ENCODE data around the gene EBF4. TPM values are rescaled to one million over a fixed set of nuclear protein-coding genes. Genes with fewer than 3 reads are reported as not detected.

Gene EBF4
- total RNA-seq, 4 donors from 2014 or later = 0.36 to 1.5 (median 1.1) TPM; not detected in 1

GRCh38 chr20:2709205-2709981 is 16.8 kb downstream of the EBF4 start:
- TF ChIP-seq CTCF (IDR thresholded peaks at IDR 0.05 in 4 of 5, conservative IDR thresholded peaks at IDR 0.05 in 1 of 5) (no peak), POLR2A (IDR thresholded peaks at IDR 0.05) (no peak)
- DNase-seq = no peak

GRCh38 chr20:2713285-2713684 is 20.7 kb downstream of the EBF4 start:
- no peak for TF ChIP-seq POLR2A (IDR thresholded peaks at IDR 0.05)
- no peak for TF ChIP-seq CTCF (IDR thresholded peaks at IDR 0.05 in 4 of 5, conservative IDR thresholded peaks at IDR 0.05 in 1 of 5)
- ATAC-seq (no peak), DNase-seq (no peak)
- intact Hi-C loops (cut with DNase I; ENCODE audit: low total_unique reads) (no loop called here), in situ Hi-C loops (cut with MboI; ENCODE audit: low sequenced_read_pairs in 4 of 4) (loop anchor here in 1 of 4 donors (25.0 kb wide), 1 partner anchor 299 kb away; no protein-coding TSS in a partner anchor)
- Histone ChIP-seq H3K4me1 (no peaks in the 10 kb centered on the region), H3K4me3 (no peak overlapping the region), H3K27me3 (peaks cover 0 to 3% (median 0%) of the 10 kb centered on the region in 3 donors), H3K9me3 (peaks cover 0 to 7% (median 0%) of the 10 kb centered on the region in 3 donors), H3K27ac (no peak overlapping the region), H3K36me3 (no peaks in the 10 kb centered on the region)

More at GRCh38 chr20:2709205-2709981, 16.8 kb downstream of the EBF4 start:
- no peak overlapping the region for H3K4me3 ChIP-seq
- no peaks in the 10 kb centered on the region for H3K36me3 ChIP-seq
- no peaks in the 10 kb centered on the region for H3K27me3 ChIP-seq
- H3K4me1 ChIP-seq = no peaks in the 10 kb centered on the region
- H3K27ac ChIP-seq = no peak overlapping the region
- in situ Hi-C loops (cut with MboI; ENCODE audit: low sequenced_read_pairs in 4 of 4) (loop anchor here in 1 of 4 donors (25.0 kb wide), 1 partner anchor 303 kb away; no protein-coding TSS in a partner anchor), intact Hi-C loops (cut with DNase I; ENCODE audit: low total_unique reads) (no loop called here)
- no peaks in the 10 kb centered on the region for H3K9me3 ChIP-seq
- ATAC-seq = no peak

GRCh38 chr20:2729251-2729713 is 36.7 kb downstream of the EBF4 start:
- intact Hi-C loops (cut with DNase I; ENCODE audit: low total_unique reads) (no loop called here), in situ Hi-C loops (cut with MboI; ENCODE audit: low sequenced_read_pairs in 4 of 4) (no loop called here)
- DNase-seq (no peak), ATAC-seq (no peak)
- TF ChIP-seq POLR2A (IDR thresholded peaks at IDR 0.05) (no peak), CTCF (IDR thresholded peaks at IDR 0.05 in 4 of 5, conservative IDR thresholded peaks at IDR 0.05 in 1 of 5) (no peak)
- Histone ChIP-seq H3K27me3 (no peaks in the 10 kb centered on the region), H3K4me3 (no peak overlapping the region), H3K27ac (no peak overlapping the region), H3K36me3 (no peaks in the 10 kb centered on the region), H3K9me3 (no peaks in the 10 kb centered on the region), H3K4me1 (no peaks in the 10 kb centered on the region)

GRCh38 chr20:2729791-2730190 is 37.2 kb downstream of the EBF4 start:
- Histone ChIP-seq H3K27me3 (no peaks in the 10 kb centered on the region), H3K27ac (no peak overlapping the region)

More at GRCh38 chr20:2729791-2730190, 37.2 kb downstream of the EBF4 start:
- H3K36me3 ChIP-seq = no peaks in the 10 kb centered on the region
- intact Hi-C loops (cut with DNase I; ENCODE audit: low total_unique reads) = no loop called here
- no peaks in the 10 kb centered on the region for H3K4me1 ChIP-seq
- TF ChIP-seq CTCF (IDR thresholded peaks at IDR 0.05 in 4 of 5, conservative IDR thresholded peaks at IDR 0.05 in 1 of 5) (no peak), POLR2A (IDR thresholded peaks at IDR 0.05) (no peak)
- H3K9me3 ChIP-seq = no peaks in the 10 kb centered on the region
- in situ Hi-C loops (cut with MboI; ENCODE audit: low sequenced_read_pairs in 4 of 4) = no loop called here
- no peak overlapping the region for H3K4me3 ChIP-seq
- no peak for ATAC-seq
- no peak for DNase-seq
